ENCODE data around the gene CACNG6. TPM values are rescaled to one million over a fixed set of nuclear protein-coding genes. Genes with fewer than 3 reads are reported as not detected.

CACNG6 gene
- total RNA-seq, 1 experiment from 2014 or later, result not detected

GRCh38 chr19:54023191-54023590 lies 31.8 kb downstream of the CACNG6 start:
- no peaks in the 10 kb centered on the region for H3K27me3 ChIP-seq (replicated peaks; ENCODE audit: insufficient read depth, low read depth, low read length, poor library complexity)
- BruUV-seq (replicated peaks), result no TSS peak
- POLR2A ChIA-PET (ENCODE audit: low non-redundant PET), result no interaction called here
- H3K27ac ChIP-seq (ENCODE audit: low read depth, low read length, poor library complexity, severe bottlenecking), result no peak overlapping the region
- intact Hi-C loops (cut with micrococcal nuclease; ENCODE audit: unreplicated experiment), result no loop called here
- TF ChIP-seq EZH2 (IDR thresholded peaks at IDR 0.05; ENCODE audit: borderline replicate concordance, low read depth, low read length, poor library complexity, severe bottlenecking), result no peak
- TF ChIP-seq CTCF (conservative IDR thresholded peaks at IDR 0.05; ENCODE audit: low read depth, low read length), result no peak
- CTCF ChIA-PET, result interaction anchor here (1.1 to 1.3 kb wide), 4 partner anchors 116 to 230 kb away, joined by 3 to 4 read pairs (median 4); no protein-coding TSS in a partner anchor
- no peak overlapping the region for H3K4me3 ChIP-seq (ENCODE audit: low read depth, low read length, poor library complexity, severe bottlenecking)
- no peaks in the 10 kb centered on the region for H3K36me3 ChIP-seq (ENCODE audit: insufficient read depth, low read length, poor library complexity, severe bottlenecking)
- no peak for DNase-seq (ENCODE audit: low spot score)
- no peaks in the 10 kb centered on the region for H3K9me3 ChIP-seq (ENCODE audit: low read depth, low read length, poor library complexity, severe bottlenecking)
- H3K4me1 ChIP-seq (ENCODE audit: insufficient read depth, low read length, poor library complexity, severe bottlenecking), result peaks cover 10% of the 10 kb centered on the region

GRCh38 chr19:54024660-54025059 lies 33.2 kb downstream of the CACNG6 start:
- Histone ChIP-seq H3K27me3 (replicated peaks; ENCODE audit: insufficient read depth, low read depth, low read length, poor library complexity) (no peaks in the 10 kb centered on the region), H3K9me3 (ENCODE audit: low read depth, low read length, poor library complexity, severe bottlenecking) (no peaks in the 10 kb centered on the region), H3K4me1 (ENCODE audit: insufficient read depth, low read length, poor library complexity, severe bottlenecking) (peaks cover 10% of the 10 kb centered on the region), H3K27ac (ENCODE audit: low read depth, low read length, poor library complexity, severe bottlenecking) (no peak overlapping the region), H3K36me3 (ENCODE audit: insufficient read depth, low read length, poor library complexity, severe bottlenecking) (no peaks in the 10 kb centered on the region), H3K4me3 (ENCODE audit: low read depth, low read length, poor library complexity, severe bottlenecking) (no peak overlapping the region)
- intact Hi-C loops (cut with micrococcal nuclease; ENCODE audit: unreplicated experiment), result loop anchor here (1.0 kb wide), 2 partner anchors 118 to 182 kb away; no protein-coding TSS in a partner anchor
- TF ChIP-seq CTCF (conservative IDR thresholded peaks at IDR 0.05; ENCODE audit: low read depth, low read length), result no peak
- TF ChIP-seq EZH2 (IDR thresholded peaks at IDR 0.05; ENCODE audit: borderline replicate concordance, low read depth, low read length, poor library complexity, severe bottlenecking), result no peak
- POLR2A ChIA-PET (ENCODE audit: low non-redundant PET), result no interaction called here
- no TSS peak for BruUV-seq (replicated peaks)
- DNase-seq (ENCODE audit: low spot score), result no peak
- CTCF ChIA-PET, result interaction anchor here (0.7 kb wide), 1 partner anchor 10 kb away, joined by 4 read pairs; no protein-coding TSS in a partner anchor

- Histone ChIP-seq H3K9me3 (ENCODE audit: low read depth, low read length, poor library complexity, severe bottlenecking) (no peaks in the 10 kb centered on the region), H3K4me1 (ENCODE audit: insufficient read depth, low read length, poor library complexity, severe bottlenecking) (peaks cover 7% of the 10 kb centered on the region), H3K27ac (ENCODE audit: low read depth, low read length, poor library complexity, severe bottlenecking) (no peak overlapping the region), H3K27me3 (replicated peaks; ENCODE audit: insufficient read depth, low read depth, low read length, poor library complexity) (no peaks in the 10 kb centered on the region), H3K4me3 (ENCODE audit: low read depth, low read length, poor library complexity, severe bottlenecking) (no peak overlapping the region), H3K36me3 (ENCODE audit: insufficient read depth, low read length, poor library complexity, severe bottlenecking) (no peaks in the 10 kb centered on the region)
- DNase-seq (ENCODE audit: low spot score), result no peak
- ChIA-PET POLR2A (ENCODE audit: low non-redundant PET) (interaction anchor here (0.5 kb wide), 1 partner anchor 92 kb away, joined by 5 read pairs; no protein-coding TSS in a partner anchor), CTCF (no interaction called here)
- TF ChIP-seq EZH2 (IDR thresholded peaks at IDR 0.05; ENCODE audit: borderline replicate concordance, low read depth, low read length, poor library complexity, severe bottlenecking) (no peak), CTCF (conservative IDR thresholded peaks at IDR 0.05; ENCODE audit: low read depth, low read length) (no peak)
- intact Hi-C loops (cut with micrococcal nuclease; ENCODE audit: unreplicated experiment), result no loop called here
- no TSS peak for BruUV-seq (replicated peaks)
Observed at GRCh38 chr19:54026656-54027055, 35.2 kb downstream of the CACNG6 start.
